ENCODE results near the gene TIMP2.
"Not testable (repeated sequence)": the region's sequence is repeated elsewhere in the genome, so short reads cannot be mapped to it uniquely, and the experiment has no call there.

TIMP2 gene

DNA sequence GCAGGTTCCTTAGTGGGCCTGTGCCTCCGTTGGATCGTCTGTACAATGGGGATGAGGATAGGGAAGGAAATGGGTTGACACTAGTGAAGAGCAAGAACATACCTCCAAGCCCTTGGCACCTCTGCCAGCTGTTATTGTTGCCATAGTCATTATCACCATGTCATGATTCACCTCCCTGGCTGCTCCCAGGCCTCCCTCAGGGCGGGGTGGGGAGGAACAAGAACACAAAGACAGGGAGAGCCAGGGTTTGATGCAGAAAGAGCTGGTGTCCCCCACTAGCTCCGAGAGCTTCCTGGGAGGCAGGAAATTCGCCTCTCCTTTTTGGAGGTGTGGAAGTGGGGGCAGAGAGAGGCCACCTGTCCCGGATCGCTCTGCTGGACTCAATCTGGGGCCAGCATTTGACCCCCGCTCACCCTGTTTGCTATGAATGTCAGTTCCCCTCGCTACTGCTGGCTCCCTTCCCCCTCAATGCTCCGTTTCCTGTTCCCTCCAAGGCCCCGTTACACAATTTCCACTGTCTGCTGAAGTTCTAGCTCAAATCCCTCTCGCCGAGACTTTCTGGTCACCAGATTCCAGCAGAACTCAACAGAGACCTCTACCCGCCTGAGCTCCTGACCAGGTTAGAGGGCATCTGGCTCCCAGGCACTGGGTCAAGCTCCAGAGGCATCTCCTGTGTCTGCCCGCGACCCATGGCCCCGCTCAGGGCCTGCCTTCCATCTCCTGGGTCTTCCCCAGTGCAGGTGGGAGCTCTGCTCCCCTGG lies 9.1 kb downstream of the TIMP2 start:
- no peak for DNase-seq (ENCODE audit: low read depth, low spot score)
- no peak overlapping the region for H3K4me3 ChIP-seq (ENCODE audit: low read depth, low read length)
- in situ Hi-C loops (cut with HindIII; ENCODE audit: low sequenced_read_pairs), result no loop called here

DNA sequence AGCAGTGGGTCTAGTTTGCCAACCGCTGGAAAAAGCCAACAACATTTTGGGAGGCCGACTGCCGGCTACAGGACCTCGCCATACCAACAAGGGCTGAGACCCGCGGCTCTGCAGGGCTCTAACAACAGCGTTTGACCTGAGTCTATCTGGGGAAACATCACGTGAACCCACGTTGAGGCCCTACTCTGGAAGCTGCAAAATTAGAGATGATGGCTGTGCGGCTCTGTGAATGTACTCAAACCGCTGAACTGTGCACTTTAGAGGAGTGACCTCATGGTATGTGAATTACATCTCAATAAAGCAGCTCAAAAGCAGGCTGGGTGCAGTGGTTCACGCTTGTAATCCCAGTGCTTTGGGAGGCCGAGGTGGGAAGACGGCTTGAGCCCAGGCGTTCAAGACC lies 12.1 kb downstream of the TIMP2 start:
- H3K4me3 ChIP-seq (ENCODE audit: low read depth, low read length), result no peak overlapping the region
- TF ChIP-seq, protein P1, sequence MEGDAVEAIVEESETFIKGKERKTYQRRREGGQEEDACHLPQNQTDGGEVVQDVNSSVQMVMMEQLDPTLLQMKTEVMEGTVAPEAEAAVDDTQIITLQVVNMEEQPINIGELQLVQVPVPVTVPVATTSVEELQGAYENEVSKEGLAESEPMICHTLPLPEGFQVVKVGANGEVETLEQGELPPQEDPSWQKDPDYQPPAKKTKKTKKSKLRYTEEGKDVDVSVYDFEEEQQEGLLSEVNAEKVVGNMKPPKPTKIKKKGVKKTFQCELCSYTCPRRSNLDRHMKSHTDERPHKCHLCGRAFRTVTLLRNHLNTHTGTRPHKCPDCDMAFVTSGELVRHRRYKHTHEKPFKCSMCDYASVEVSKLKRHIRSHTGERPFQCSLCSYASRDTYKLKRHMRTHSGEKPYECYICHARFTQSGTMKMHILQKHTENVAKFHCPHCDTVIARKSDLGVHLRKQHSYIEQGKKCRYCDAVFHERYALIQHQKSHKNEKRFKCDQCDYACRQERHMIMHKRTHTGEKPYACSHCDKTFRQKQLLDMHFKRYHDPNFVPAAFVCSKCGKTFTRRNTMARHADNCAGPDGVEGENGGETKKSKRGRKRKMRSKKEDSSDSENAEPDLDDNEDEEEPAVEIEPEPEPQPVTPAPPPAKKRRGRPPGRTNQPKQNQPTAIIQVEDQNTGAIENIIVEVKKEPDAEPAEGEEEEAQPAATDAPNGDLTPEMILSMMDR (IDR thresholded peaks at IDR 0.05; ENCODE audit: low read depth, low read length), result no peak
- DNase-seq (ENCODE audit: low read depth, low spot score), result no peak
- in situ Hi-C loops (cut with HindIII; ENCODE audit: low sequenced_read_pairs), result no loop called here

More for the DNA sequence above, 9.1 kb downstream of the TIMP2 start:
- TF ChIP-seq, protein P1 (IDR thresholded peaks at IDR 0.05; ENCODE audit: low read depth, low read length), result no peak

DNA sequence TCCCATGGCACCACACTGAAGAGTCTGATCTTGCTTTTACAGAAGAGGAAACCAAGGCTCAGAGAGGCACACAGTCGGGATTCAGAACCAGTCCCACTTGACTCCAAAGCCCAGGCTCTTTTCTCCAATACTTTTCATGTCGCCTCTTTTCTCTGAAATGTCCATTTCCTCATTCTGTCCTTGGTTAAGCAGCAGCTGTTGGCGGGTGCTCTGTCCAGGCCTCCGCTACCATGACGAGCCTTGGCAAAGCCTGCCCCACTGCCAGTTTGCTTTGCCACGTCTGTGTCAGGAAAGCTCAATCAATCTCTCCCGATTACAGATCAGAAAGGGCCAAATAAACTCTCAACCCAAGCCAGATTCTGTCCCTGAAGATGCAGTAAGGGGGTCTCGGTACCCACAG lies 13.1 kb downstream of the TIMP2 start:
- in situ Hi-C loops (cut with HindIII; ENCODE audit: low sequenced_read_pairs), result no loop called here
- TF ChIP-seq, protein P1 (IDR thresholded peaks at IDR 0.05; ENCODE audit: low read depth, low read length), result no peak
- H3K4me3 ChIP-seq (ENCODE audit: low read depth, low read length), result no peak overlapping the region
- no peak for DNase-seq (ENCODE audit: low read depth, low spot score)

DNA sequence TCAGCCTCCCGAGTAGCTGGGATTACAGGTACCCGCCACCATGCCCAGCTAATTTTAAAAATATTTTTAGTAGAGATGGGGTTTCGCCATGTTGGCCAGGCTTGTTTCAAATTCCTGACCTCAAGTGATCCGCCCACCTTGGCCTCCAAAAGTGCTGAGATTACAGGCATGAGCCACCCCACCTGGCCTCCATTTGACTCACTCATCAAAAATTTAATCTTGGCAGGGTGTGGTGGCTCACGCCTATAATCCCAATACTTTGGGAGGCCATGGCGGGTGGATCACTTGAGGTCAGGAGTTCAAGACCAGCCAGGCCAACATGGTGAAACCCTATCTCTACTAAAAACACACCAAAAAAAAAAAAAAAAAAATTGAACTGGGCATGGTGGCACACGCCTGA lies 13.6 kb downstream of the TIMP2 start:
- in situ Hi-C loops (cut with HindIII; ENCODE audit: low sequenced_read_pairs); DNase-seq (ENCODE audit: low read depth, low spot score); H3K4me3 ChIP-seq (ENCODE audit: low read depth, low read length): not testable (repeated sequence)

DNA sequence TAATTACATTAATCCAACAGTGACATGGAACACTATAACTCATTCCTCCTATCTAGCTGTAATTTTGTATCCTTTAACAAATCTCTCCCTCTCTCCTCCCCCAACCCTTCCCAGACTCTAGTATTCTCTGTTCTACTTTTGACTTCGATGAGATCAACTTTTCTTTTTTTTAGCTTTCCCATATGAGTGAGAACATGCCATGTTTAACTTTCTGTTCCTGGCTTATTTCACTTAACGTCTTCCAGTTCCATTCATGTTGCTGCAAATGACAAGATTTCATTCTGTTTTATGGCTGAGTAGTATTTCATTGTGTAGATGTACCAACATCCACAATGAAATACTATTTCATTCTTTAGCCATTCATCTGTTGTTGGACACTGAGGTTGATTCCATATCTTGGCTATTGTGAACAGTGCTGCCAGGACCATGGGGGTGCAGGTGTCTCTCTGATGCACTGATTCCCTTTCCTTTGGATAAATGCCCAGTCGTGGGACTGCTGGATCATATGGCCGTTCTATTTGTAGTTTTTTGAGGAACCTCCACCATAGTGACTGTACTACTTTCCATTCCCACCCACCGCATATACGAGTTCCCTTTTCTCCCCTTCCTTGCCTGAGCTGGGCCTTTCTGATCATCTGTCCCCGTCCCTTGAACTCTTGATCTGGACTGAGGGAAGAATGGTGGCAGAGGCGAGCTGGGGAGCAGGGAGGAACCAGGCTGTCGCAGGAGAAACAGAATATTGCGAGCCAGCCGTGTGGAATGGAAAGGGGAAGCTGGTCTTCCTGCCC lies 14.5 kb downstream of the TIMP2 start:
- no peak overlapping the region for H3K4me3 ChIP-seq (ENCODE audit: low read depth, low read length)
- in situ Hi-C loops (cut with HindIII; ENCODE audit: low sequenced_read_pairs), result no loop called here
- no peak for DNase-seq (ENCODE audit: low read depth, low spot score)
- TF ChIP-seq, protein P1 (IDR thresholded peaks at IDR 0.05; ENCODE audit: low read depth, low read length), result no peak

DNA sequence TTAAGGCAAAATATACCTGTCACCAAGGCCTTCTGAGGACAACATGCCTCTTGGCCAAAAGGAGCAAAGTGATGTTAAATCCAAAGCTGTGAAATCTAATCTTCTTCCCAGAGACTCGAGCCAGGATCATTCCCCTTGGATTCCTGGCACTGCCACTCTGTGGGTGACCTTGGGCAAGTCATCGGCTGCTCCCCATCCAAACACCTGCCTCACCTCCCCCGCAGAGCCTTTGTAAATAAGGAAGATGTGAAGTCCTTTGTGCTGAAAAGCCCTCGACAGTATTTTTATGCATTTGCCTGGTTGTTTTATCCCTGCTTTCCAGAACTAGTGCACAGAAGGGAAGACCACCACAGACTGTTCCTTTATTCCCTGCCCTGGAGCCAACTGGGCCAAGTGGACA lies 16.8 kb downstream of the TIMP2 start:
- TF ChIP-seq, protein P1 (IDR thresholded peaks at IDR 0.05; ENCODE audit: low read depth, low read length), result no peak
- DNase-seq (ENCODE audit: low read depth, low spot score), result no peak
- no peak overlapping the region for H3K4me3 ChIP-seq (ENCODE audit: low read depth, low read length)
- in situ Hi-C loops (cut with HindIII; ENCODE audit: low sequenced_read_pairs), result no loop called here

DNA sequence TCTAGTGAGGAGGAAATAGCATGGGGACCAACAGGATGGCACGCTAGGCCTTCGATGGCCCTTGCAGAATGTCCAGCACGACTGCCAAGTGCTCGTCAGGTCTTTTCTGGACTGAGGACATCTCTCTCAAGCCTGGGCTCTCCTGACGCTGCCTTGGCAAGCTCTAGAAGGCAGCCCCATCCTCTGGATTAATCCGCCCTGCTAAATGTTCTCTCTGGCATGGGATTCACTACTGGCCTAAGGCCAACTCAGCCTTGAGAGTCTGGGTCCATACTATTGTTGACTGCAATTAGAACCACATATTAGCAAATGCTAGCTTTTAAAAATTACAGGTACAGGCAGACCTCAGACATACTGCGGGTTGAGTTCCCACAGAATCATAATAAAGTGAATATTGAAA lies 19.6 kb downstream of the TIMP2 start:
- no peak overlapping the region for H3K4me3 ChIP-seq (ENCODE audit: low read depth, low read length)
- in situ Hi-C loops (cut with HindIII; ENCODE audit: low sequenced_read_pairs), result no loop called here
- no peak for DNase-seq (ENCODE audit: low read depth, low spot score)

More for the DNA sequence above, 19.6 kb downstream of the TIMP2 start:
- TF ChIP-seq, protein P1 (IDR thresholded peaks at IDR 0.05; ENCODE audit: low read depth, low read length), result no peak

Measured in astrocyte of the spinal cord (primary cell).